NCI-H82 (cell line): ENCODE results near the gene IGLL5.

ENCODE experiments used
- DNase-seq: peaks from one replicate; lab custom pipeline; 2025; lab: John Stamatoyannopoulos, UW

Gene IGLL5

GRCh38 chr22:22863001-22863400 lies 24.6 kb upstream of the IGLL5 start:
- peak; percentile 2 for DNase-seq

DNA sequence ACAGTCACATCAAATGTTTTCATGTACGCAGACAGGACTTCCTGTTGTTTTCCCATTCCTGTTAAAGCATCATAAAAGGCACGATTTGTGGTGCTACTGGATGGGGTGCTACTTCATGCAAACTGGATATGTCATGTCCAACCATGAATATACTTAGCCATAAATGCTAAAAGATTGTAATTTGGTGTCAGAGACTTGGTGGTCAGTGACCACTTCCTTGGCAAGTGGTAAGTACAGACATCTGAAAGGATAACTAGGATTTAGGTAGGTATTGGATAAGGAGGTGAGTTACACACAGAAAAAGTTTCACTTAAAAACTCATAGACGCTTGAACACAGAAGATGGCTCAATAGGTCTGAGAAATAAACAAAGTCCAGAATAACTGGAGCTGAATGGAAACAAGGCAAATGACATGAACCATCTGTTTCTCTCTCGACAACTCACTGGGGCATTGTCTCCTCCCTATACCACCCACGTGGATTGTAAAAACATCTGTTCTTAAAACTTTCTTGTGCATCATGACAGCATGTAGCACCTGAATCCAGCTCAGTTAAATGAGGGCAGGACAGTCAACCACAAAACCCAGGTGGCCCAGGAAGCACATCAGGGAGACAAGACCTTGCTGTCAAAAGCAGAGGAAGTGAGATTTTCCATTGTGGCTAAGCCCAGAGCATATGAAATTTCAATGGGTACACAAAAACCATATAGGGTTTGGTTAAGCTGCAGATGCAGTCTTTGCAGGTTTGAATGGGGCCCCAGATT lies 22.1 kb upstream of the IGLL5 start:
- DNase-seq: no peak

DNA sequence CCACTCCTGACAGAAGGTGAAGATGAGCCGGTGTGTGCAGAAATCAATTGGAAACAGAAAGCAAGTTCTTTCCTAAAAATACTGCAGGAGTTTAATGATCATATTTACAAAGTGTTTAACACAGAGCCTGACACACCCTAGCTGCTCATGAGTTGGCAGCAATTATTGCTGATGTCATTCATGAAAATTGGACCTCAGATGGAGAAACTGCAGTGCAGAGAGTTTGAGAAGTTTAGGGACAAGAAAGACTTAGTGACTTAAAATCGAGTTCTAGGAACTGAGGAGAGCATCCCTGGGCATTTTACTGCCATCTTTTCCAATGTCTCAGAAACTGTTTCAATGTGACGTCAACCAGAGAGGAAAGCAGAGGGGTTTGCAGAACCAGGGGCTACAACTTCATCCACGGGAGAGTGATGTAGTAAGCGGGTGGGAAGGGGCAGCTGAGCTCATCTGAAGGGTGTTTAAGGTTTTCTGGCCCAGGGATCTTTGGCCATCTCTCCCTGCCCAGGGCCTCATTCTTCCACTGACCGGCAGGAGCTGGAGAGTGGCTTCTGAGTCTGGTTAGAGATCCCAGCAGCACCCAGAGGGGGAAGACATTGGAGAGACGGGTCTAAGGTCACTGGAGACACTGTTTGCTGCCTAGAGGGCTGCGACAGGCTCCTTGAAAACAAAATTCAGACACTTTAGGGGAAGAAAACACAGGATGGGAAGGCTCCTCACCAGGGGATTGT lies 21.1 kb upstream of the IGLL5 start:
- DNase-seq: no peak

GRCh38 chr22:22867996-22868715 lies 19.5 kb upstream of the IGLL5 start:
- DNase-seq: no peak

DNA sequence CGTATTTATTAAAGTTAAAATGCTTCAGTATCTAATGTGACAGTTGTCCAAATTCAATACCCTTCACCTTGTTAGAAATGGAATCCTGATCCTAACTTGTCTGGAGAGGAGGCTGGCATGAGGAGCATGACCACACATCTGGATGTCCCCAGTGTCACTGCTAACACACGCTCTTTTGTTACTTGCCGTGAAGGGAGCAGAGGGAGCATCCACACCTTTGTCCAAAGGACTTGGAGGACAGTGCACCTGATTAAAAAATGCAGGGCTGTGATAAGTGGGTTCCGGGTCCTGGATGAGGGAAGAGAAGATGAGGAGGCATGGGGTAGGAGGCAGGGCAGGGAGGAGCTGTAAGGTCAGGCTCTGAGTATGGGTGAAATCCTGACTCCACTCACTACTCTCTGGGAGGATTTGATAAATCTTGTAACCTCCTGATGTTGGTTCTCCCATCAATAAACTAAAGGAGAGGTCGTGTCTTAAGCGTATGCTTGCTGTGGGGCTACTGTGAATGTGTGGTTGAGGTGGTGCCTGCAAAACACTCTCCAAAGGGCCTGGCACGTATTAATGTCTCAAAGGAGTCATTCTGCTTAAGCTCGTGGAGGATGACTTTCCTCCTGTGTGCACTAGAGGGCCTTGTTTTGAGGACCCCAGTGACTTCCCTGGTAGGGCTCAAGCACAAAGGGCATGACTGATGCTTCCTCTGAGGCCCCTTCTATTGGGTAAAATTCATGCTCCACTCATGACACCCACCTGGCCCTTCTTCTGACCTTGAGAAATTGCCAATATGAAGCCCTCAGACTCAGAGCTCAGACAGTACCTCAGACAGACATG lies 16.8 kb upstream of the IGLL5 start:
- peak; percentile 14 for DNase-seq

DNA sequence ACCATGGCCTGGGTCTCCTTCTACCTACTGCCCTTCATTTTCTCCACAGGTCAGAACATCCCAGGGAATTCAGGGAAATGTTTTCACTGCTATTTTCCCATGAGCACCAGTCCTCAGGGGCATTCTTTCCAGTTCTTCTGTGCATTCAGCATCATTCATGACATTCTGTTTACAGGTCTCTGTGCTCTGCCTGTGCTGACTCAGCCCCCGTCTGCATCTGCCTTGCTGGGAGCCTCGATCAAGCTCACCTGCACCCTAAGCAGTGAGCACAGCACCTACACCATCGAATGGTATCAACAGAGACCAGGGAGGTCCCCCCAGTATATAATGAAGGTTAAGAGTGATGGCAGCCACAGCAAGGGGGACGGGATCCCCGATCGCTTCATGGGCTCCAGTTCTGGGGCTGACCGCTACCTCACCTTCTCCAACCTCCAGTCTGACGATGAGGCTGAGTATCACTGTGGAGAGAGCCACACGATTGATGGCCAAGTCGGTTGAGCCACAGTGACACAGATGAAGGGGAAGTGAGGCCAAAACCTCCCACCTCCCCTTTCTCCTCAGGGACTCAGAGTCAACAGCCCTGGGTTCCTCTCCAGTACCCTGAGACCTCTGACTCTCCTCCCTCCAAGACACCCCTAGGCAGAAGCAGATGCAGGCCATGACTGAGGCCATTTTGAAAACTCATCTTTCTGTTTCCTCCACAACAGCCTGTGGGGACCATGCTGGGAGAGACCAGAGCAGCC lies 15.9 kb upstream of the IGLL5 start:
- DNase-seq: no peak

DNA sequence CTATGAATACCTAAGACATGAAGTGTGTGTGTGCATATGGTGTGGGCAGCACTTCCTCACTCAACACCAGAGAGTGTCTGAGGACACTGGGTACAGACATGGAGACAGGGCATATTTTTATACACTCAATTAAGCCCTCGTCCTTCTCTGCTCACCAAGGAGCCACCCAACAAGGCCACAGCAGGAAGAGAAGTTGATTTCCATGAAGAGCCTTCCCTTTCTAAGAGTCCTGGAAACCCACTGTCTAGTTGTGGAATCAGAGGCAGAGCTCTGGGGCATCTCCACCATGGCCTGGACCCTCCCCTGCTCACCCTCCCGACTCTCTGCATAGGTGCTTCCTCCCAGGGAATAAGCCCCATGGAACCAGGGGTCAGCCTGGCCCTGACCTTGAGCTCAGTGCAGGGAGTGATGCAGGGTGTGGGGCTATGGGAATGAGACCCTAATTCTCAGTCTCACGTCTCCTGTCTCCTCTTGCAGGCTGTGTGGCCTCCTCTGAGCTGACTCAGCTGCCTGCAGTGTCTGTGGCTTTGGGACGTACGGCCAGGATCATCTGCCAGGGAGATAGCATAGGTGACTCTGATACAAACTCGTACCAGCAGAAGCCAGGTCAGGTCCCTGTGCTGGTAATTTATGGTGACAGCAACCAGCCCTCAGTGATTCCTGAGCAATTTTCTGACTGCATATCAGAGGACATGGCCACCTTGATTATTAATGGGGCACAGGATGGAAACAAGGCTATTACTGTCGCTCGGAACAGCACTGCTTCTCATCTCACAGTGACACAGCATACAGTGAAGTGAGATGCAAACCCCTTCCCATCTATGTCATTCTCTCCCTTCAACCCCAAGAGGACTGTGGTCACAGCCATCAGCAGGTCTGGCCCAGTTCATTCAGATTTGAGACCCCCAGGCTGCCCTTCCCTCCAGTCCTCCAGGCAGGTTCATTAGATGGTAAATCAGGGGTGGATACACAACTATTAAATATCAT lies 14.6 kb upstream of the IGLL5 start:
- no peak for DNase-seq

- peak; percentile 68 for DNase-seq
These were observed 9.9 kb upstream of the IGLL5 start for GRCh38 chr22:22877523-22878210.

DNA sequence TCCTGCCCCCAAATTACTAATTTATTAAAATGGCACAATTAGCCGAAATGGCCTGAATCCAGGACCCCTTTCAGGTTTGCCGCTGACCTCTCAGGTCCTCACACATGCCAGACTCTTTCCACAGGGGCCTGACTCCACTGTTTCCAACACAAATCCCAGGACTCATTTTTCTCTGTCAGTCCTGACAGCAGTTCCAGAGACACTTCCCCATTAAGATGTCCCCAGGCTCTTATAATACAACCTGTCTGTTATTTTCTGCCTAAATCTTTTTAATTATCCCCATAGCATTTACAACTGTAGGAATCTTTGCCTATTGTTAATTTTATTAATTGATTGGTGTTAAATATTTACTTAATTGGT lies 9.4 kb upstream of the IGLL5 start:
- no peak for DNase-seq

DNA sequence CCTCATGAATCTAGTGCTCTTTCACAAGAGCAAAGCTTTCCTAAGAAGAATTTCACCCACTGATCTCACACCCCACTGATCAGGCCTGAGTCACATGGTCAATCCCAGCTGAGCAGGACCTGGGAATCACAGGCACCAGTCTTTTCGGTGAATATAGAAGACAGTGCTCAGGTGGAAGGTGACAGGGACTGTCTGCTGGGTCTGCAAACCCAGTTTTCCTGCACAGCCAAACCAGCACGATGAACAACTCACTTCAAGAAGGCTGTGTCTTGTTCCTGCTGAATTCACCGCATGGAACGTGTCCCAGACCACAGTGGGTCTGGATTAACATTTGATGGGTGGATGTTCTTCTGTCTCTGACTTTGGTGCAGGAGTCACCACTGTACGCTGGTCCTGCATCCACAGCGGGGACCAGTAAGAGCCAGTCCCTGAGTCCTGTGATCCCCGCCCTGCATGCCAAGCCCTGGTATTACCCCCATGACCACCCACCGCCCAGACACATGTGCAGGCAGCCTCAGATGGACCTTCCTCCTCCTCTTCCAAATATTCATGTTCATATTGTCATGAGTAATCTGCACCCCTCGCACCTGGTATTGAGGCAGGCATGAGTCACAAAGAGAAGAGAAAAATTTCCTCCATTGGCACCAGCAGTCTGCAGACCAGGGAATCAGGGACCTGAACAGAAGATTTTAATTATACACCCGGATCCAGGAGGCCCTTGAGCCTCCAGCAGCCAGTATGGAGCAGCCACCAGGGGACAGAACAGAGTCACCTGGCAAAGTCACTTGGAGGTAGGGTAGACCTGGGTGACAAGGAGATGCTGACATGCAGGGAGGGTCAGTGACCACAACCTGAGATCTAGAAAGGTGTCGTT lies 8.6 kb upstream of the IGLL5 start:
- no peak for DNase-seq

- DNase-seq: no peak
These were observed 7.9 kb upstream of the IGLL5 start for GRCh38 chr22:22879675-22880155.

DNA sequence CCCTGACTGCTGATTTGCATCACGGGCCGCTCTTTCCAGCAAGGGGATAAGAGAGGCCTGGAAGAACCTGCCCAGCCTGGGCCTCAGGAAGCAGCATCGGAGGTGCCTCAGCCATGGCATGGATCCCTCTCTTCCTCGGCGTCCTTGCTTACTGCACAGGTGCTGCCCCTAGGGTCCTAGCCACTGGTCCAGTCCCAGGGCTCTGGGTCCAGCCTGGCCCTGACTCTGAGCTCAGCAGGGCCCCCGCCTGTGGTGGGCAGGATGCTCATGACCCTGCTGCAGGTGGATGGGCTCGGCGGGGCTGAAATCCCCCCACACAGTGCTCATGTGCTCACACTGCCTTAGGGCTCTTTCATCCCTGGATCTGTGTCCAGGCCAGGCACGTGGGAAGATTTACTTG lies 7.0 kb upstream of the IGLL5 start:
- no peak for DNase-seq

DNA sequence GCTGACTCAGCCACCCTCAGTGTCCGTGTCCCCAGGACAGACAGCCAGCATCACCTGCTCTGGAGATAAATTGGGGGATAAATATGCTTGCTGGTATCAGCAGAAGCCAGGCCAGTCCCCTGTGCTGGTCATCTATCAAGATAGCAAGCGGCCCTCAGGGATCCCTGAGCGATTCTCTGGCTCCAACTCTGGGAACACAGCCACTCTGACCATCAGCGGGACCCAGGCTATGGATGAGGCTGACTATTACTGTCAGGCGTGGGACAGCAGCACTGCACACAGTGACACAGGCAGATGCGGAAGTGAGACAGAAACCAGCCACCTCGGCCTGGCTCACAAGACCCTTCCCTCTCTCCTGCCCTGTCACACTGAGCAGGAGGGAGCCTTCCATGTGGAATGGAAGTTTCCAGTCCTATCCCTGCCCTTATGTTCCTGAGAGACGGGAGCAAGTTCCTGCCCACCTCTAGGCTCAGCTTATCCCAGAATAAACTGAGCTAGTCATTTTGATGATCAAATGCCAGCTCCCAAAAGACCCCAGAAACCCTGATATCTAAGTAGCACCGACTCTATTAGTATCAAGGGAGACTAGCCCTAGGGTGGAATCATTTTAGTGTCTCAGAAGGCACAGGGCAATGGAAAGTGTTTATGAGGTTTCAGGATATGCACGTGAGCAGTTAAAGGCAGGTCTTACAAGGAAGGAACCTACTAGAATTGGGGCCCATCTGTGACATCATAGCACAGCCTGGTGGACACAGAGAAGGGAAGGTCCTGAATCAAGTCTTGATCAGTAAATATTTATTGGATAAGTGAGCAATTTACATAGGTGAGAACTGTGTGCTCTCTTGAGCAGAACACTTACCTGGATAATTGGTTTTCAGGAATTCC lies 6.3 kb upstream of the IGLL5 start:
- no peak for DNase-seq

DNA sequence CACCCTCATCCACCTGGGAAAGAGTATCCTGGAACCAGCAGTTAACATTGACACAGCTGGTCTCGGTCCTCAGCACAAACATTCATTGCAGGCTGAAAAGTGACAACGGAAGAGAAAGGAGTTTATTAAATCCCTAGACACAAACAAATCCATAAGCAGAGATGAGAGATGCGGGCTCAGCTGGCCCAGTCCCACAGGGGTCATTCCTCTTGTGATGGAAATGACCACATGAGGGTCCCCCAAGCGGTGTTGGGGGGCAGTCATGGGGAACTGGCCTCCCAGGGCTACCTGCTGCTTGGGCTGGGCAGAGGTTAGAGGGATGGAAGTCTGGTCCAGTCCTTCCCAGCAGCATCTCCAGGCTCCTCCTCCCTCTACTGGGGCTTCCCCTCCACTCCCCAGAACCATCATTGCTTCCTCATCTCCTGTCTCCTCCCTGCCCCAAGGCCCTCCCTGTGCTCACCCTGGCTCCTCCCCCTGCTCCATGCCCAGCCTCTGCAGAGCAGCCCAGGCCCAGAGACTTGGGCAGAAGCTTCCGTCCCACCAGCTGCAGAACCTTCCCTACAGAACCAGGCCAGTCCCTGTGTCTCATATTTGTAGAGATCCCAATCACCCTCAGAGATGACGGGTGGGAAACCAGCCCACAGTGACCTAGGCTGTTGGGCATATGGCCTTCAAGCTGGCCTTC lies 5.4 kb upstream of the IGLL5 start:
- DNase-seq: no peak

DNA sequence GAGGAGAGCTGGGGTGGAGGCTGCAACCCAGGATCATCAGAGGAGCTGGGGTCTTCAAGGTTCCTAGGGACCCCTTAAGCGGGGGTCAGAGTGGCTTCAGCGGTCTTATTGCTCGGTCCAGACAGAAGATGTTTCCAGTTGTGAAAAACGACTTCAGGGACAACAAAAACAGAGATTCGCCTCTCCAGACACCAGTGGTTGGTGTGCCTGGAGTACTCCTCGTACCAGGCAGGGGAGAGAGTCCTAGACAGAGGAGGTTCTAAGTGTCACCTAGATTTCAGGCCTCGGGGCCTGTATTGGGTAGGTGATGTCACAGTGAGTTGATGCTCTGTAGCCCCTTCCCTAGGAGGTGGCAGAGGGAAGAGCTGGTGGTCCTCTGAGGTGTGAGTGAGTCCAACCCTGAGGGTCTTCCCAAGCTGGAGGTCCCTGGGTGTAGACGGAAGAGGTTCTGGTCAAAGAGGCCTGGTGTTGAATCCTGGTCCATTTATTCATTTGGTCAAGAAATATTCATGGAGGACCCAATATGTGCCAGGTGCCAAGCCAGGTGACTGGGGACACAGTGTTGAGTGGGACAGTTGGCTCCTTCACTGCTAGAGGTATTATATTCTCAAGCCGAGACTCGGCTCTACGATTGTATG lies 4.4 kb upstream of the IGLL5 start:
- no peak for DNase-seq
